Measurements from ENCODE around the gene SLC26A8.
A peak's percentile ranks its signal among the peaks of the same experiment; 100 is the strongest.

The SLC26A8 gene

GRCh38 chr6:36056178-36056577, 31.7 kb upstream of the SLC26A8 start:
- Histone ChIP-seq H3K36me3 (ENCODE audit: insufficient read depth, low read length) (peaks cover 51% of the 10 kb centered on the region), H3K9me3 (ENCODE audit: insufficient read depth, low read length, severe bottlenecking) (no peaks in the 10 kb centered on the region), H3K79me2 (ENCODE audit: insufficient read depth, low read length) (peaks cover 58% of the 10 kb centered on the region), H3K4me2 (ENCODE audit: insufficient read depth, low read length) (no peak overlapping the region), H3K27me3 (ENCODE audit: insufficient read depth, low read length, poor library complexity) (no peaks in the 10 kb centered on the region), H3K4me1 (ENCODE audit: insufficient read depth, low read length) (no peaks in the 10 kb centered on the region), H3K27ac (ENCODE audit: low read length) (no peak overlapping the region), H3K9ac (ENCODE audit: low read depth, low read length) (no peak overlapping the region), H2AFZ (ENCODE audit: low read depth, low read length) (no peak overlapping the region), H4K20me1 (ENCODE audit: insufficient read depth, low read length) (peaks cover 21% of the 10 kb centered on the region; the same call in 1 of the 2 replicates), H3K4me3 (ENCODE audit: low read depth in 1 of 2, low read length in 2 of 2) (no peak overlapping the region)
- no peak for ATAC-seq (ENCODE audit: insufficient read depth, low read depth)
- DNase-seq: no peak
- TF ChIP-seq EZH2 (IDR thresholded peaks at IDR 0.05; ENCODE audit: borderline replicate concordance, low read depth, low read length, severe bottlenecking): no peak
- no peak for TF ChIP-seq CTCF (IDR thresholded peaks at IDR 0.05; ENCODE audit: borderline replicate concordance, extremely low read depth, low read length, poor library complexity, severe bottlenecking)

- H4K20me1 ChIP-seq (ENCODE audit: insufficient read depth, low read length): peaks cover 25% of the 10 kb centered on the region
- peak; percentile 69; the same call in 2 of the 3 replicates for ATAC-seq (ENCODE audit: insufficient read depth, low read depth)
These were observed 30.5 kb upstream of the SLC26A8 start for GRCh38 chr6:36054956-36055355.

GRCh38 chr6:36054415-36054814, 30.0 kb upstream of the SLC26A8 start:
- peaks cover 67% of the 10 kb centered on the region for H3K79me2 ChIP-seq (ENCODE audit: insufficient read depth, low read length)
- peaks cover 26% of the 10 kb centered on the region for H4K20me1 ChIP-seq (ENCODE audit: insufficient read depth, low read length)
- no peak overlapping the region for H2AFZ ChIP-seq (ENCODE audit: low read depth, low read length)

More at GRCh38 chr6:36054956-36055355, 30.5 kb upstream of the SLC26A8 start:
- Histone ChIP-seq H3K4me3 (ENCODE audit: low read depth in 1 of 2, low read length in 2 of 2) (no peak overlapping the region), H3K9ac (ENCODE audit: low read depth, low read length) (no peak overlapping the region), H2AFZ (ENCODE audit: low read depth, low read length) (no peak overlapping the region), H3K27me3 (ENCODE audit: insufficient read depth, low read length, poor library complexity) (no peaks in the 10 kb centered on the region), H3K4me2 (ENCODE audit: insufficient read depth, low read length) (no peak overlapping the region), H3K9me3 (ENCODE audit: insufficient read depth, low read length, severe bottlenecking) (no peaks in the 10 kb centered on the region), H3K79me2 (ENCODE audit: insufficient read depth, low read length) (peaks cover 65% of the 10 kb centered on the region), H3K4me1 (ENCODE audit: insufficient read depth, low read length) (no peaks in the 10 kb centered on the region), H3K36me3 (ENCODE audit: insufficient read depth, low read length) (peaks cover 41% of the 10 kb centered on the region), H3K27ac (ENCODE audit: low read length) (no peak overlapping the region)
- DNase-seq: peak; percentile 24
- TF ChIP-seq CTCF (IDR thresholded peaks at IDR 0.05; ENCODE audit: borderline replicate concordance, extremely low read depth, low read length, poor library complexity, severe bottlenecking) (no peak), EZH2 (IDR thresholded peaks at IDR 0.05; ENCODE audit: borderline replicate concordance, low read depth, low read length, severe bottlenecking) (no peak)

More at GRCh38 chr6:36054415-36054814, 30.0 kb upstream of the SLC26A8 start:
- Histone ChIP-seq H3K4me2 (ENCODE audit: insufficient read depth, low read length) (no peak overlapping the region), H3K4me3 (ENCODE audit: low read depth in 1 of 2, low read length in 2 of 2) (no peak overlapping the region), H3K27ac (ENCODE audit: low read length) (no peak overlapping the region), H3K36me3 (ENCODE audit: insufficient read depth, low read length) (peaks cover 35% of the 10 kb centered on the region), H3K9ac (ENCODE audit: low read depth, low read length) (no peak overlapping the region), H3K9me3 (ENCODE audit: insufficient read depth, low read length, severe bottlenecking) (no peaks in the 10 kb centered on the region), H3K4me1 (ENCODE audit: insufficient read depth, low read length) (no peaks in the 10 kb centered on the region), H3K27me3 (ENCODE audit: insufficient read depth, low read length, poor library complexity) (no peaks in the 10 kb centered on the region)
- no peak for DNase-seq
- TF ChIP-seq CTCF (IDR thresholded peaks at IDR 0.05; ENCODE audit: borderline replicate concordance, extremely low read depth, low read length, poor library complexity, severe bottlenecking) (no peak), EZH2 (IDR thresholded peaks at IDR 0.05; ENCODE audit: borderline replicate concordance, low read depth, low read length, severe bottlenecking) (no peak)
- no peak for ATAC-seq (ENCODE audit: insufficient read depth, low read depth)
